GM23338 (cell line): Measurements from ENCODE around the gene FARP1. TPM values are rescaled to one million over a fixed set of nuclear protein-coding genes. Genes with fewer than 3 reads are reported as not detected.

Experiments
- ATAC-seq: fragments of 200-7000 bp; cut with Tn5 transposase; 3 replicates; pipeline ENCODE4 v1.9.1; 2020
- DNase-seq: peaks from one replicate; pipeline ENCODE4 v3.0.0-alpha.2; 2015; ENCODE audit warnings: low spot score
- H2AFZ ChIP-seq: fragments of 200-600 bp; sonication (generic); 2 replicates; pipeline ENCODE4 v1.8.0; 2016; ENCODE audit warnings: antibody characterized with exemption, mild to moderate bottlenecking, moderate library complexity
- H3F3A ChIP-seq: fragments of 200-600 bp; sonication (generic); replicated peaks from 2 replicates; pipeline ENCODE4 v1.8.0; 2017; ENCODE audit warnings: antibody characterized with exemption, mixed run types, low read depth
- H3K27ac ChIP-seq: fragments of 200-600 bp; sonication (generic); 2 replicates; pipeline ENCODE4 v1.6.1; 2016; ENCODE audit warnings: low read depth
- H3K27me3 ChIP-seq: fragments of 200-600 bp; sonication (generic); 2 replicates; pipeline ENCODE4 v1.8.0; 2016; ENCODE audit warnings: mild to moderate bottlenecking, mixed run types, moderate library complexity; ENCODE audit not compliant: insufficient read depth
- H3K36me3 ChIP-seq: fragments of 200-600 bp; sonication (generic); 2 replicates; pipeline ENCODE4 v1.8.0; 2016; ENCODE audit warnings: mild to moderate bottlenecking; ENCODE audit not compliant: insufficient read depth
- H3K4me1 ChIP-seq: fragments of 200-600 bp; sonication (generic); 2 replicates; pipeline ENCODE4 v1.8.0; 2016; ENCODE audit warnings: mild to moderate bottlenecking, moderate library complexity; ENCODE audit not compliant: insufficient read depth
- H3K4me2 ChIP-seq: fragments of 200-600 bp; sonication (generic); 2 replicates; pipeline ENCODE4 v1.7.1; 2017; ENCODE audit warnings: mixed run types
- H3K4me3 ChIP-seq: fragments of 200-600 bp; sonication (generic); 2 replicates; pipeline ENCODE4 v1.6.1; 2016; ENCODE audit warnings: mixed run types
- H3K79me2 ChIP-seq: fragments of 200-600 bp; sonication (generic); replicated peaks from 2 replicates; pipeline ENCODE4 v1.8.0; 2017; ENCODE audit warnings: mild to moderate bottlenecking; ENCODE audit not compliant: insufficient read depth
- H3K9me2 ChIP-seq: fragments of 200-600 bp; sonication (generic); 2 replicates; pipeline ENCODE4 v1.8.0; 2017; ENCODE audit not compliant: insufficient read depth
- H4K20me1 ChIP-seq: fragments of 200-600 bp; sonication (generic); replicated peaks from 2 replicates; pipeline ENCODE4 v1.8.0; 2017; ENCODE audit warnings: mild to moderate bottlenecking; ENCODE audit not compliant: insufficient read depth
- H3K27ac Mint-ChIP-seq: 2 replicates; pipeline ENCODE4 v1.8.0; 2020; ENCODE audit warnings: inconsistent platforms, mild to moderate bottlenecking, moderate library complexity, mixed read lengths
- H3K27me3 Mint-ChIP-seq: 3 replicates; pipeline ENCODE4 v1.8.0; 2022; ENCODE audit warnings: low read depth, mild to moderate bottlenecking, moderate library complexity, mixed read lengths, inconsistent platforms; ENCODE audit not compliant: insufficient read depth, poor library complexity
- H3K36me3 Mint-ChIP-seq: 3 replicates; pipeline ENCODE4 v1.8.0; 2021; ENCODE audit warnings: low read depth, mild to moderate bottlenecking, inconsistent platforms, moderate library complexity, mixed read lengths
- H3K4me1 Mint-ChIP-seq: 3 replicates; pipeline ENCODE4 v1.8.0; 2020; ENCODE audit warnings: mild to moderate bottlenecking, inconsistent platforms, mixed read lengths
- H3K4me3 Mint-ChIP-seq: 3 replicates; pipeline ENCODE4 v1.8.0; 2021; ENCODE audit warnings: moderate library complexity, mild to moderate bottlenecking, inconsistent platforms, mixed read lengths
- H3K9me3 Mint-ChIP-seq: 3 replicates; pipeline ENCODE4 v1.8.0; 2020; ENCODE audit warnings: moderate library complexity, mild to moderate bottlenecking, inconsistent platforms, mixed read lengths
- POLR2AphosphoS5 ChIP-seq: IDR thresholded peaks from 2 replicates; pipeline ENCODE4 v1.6.1; 2016; ENCODE audit warnings: antibody characterized with exemption, low read depth
- STAT1 ChIP-seq: IDR thresholded peaks from one replicate; pipeline ENCODE4 v1.6.1; 2016; ENCODE audit warnings: antibody characterized with exemption; ENCODE audit not compliant: unreplicated experiment
- ZNF331 ChIP-seq: fragments of 250-450 bp; sonication (Bioruptor Pico); IDR thresholded peaks from 2 replicates; pipeline ENCODE4 v1.5.0; 2020; ENCODE audit warnings: low read depth, mild to moderate bottlenecking, moderate library complexity
- polyA plus RNA-seq: library from polyadenylated mRNA; unstranded; fragments of >200 nt; fragmentation: Nextera tagmentation; extraction: Ambion mirVana; gene quantifications from 2 replicates; pipeline ENCODE4 v1.2.1, GENCODE V29; 2016
- total RNA-seq: library from RNA; depleted of rRNA; stranded (reverse); fragments of >200 nt; shearing (Covaris generic); gene quantifications from 2 replicates; pipeline ENCODE4 v1.2.3, GENCODE V29; 2014
- TF ChIP-seq, protein P1 (sequence below): IDR thresholded peaks from one replicate; pipeline ENCODE4 v1.6.1; 2018; ENCODE audit warnings: antibody characterized with exemption; ENCODE audit not compliant: unreplicated experiment
- TF ChIP-seq, protein P2 (sequence below): fragments of 250-450 bp; sonication (Bioruptor Pico); IDR thresholded peaks from 2 replicates; pipeline ENCODE4 v1.5.0; 2020; ENCODE audit warnings: mild to moderate bottlenecking, moderate library complexity

FARP1 gene
- total and polyA plus RNA-seq, 2 experiments from 2014 or later: 53.6 to 82.5 TPM

DNA sequence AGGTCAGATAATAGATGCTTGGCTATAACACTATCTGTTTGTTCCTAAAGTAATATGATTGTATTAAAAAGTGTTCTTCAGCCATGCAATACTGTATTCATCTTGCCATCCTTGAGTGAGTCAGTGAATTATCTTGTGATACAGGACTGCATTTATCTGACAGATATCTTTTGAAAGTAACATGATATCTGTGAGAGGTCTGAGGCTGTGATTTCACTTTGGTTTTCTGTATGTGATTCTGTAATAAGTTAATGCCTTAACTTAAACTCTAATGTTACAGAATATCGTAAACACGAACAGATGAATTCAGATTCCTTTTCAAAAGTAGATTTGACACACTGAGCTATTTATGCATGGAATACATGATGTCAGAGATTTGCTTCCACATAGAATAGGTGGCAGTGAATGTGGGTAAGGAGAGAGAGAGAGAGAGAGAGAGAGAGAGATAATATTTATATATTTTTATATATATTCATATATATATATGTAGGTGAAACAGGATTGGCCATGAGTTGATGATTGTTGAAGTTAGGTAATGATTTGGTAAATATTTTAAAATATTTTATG lies 132.1 kb downstream of the FARP1 start:
- no peak overlapping the region for H2AFZ ChIP-seq
- H3F3A ChIP-seq: no peaks in the 10 kb centered on the region
- H3K79me2 ChIP-seq: peaks cover 78% of the 10 kb centered on the region
- TF ChIP-seq, protein P1, sequence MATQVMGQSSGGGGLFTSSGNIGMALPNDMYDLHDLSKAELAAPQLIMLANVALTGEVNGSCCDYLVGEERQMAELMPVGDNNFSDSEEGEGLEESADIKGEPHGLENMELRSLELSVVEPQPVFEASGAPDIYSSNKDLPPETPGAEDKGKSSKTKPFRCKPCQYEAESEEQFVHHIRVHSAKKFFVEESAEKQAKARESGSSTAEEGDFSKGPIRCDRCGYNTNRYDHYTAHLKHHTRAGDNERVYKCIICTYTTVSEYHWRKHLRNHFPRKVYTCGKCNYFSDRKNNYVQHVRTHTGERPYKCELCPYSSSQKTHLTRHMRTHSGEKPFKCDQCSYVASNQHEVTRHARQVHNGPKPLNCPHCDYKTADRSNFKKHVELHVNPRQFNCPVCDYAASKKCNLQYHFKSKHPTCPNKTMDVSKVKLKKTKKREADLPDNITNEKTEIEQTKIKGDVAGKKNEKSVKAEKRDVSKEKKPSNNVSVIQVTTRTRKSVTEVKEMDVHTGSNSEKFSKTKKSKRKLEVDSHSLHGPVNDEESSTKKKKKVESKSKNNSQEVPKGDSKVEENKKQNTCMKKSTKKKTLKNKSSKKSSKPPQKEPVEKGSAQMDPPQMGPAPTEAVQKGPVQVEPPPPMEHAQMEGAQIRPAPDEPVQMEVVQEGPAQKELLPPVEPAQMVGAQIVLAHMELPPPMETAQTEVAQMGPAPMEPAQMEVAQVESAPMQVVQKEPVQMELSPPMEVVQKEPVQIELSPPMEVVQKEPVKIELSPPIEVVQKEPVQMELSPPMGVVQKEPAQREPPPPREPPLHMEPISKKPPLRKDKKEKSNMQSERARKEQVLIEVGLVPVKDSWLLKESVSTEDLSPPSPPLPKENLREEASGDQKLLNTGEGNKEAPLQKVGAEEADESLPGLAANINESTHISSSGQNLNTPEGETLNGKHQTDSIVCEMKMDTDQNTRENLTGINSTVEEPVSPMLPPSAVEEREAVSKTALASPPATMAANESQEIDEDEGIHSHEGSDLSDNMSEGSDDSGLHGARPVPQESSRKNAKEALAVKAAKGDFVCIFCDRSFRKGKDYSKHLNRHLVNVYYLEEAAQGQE: no peak
- no peak for TF ChIP-seq STAT1
- no peak for TF ChIP-seq ZNF331
- TF ChIP-seq, protein P2, sequence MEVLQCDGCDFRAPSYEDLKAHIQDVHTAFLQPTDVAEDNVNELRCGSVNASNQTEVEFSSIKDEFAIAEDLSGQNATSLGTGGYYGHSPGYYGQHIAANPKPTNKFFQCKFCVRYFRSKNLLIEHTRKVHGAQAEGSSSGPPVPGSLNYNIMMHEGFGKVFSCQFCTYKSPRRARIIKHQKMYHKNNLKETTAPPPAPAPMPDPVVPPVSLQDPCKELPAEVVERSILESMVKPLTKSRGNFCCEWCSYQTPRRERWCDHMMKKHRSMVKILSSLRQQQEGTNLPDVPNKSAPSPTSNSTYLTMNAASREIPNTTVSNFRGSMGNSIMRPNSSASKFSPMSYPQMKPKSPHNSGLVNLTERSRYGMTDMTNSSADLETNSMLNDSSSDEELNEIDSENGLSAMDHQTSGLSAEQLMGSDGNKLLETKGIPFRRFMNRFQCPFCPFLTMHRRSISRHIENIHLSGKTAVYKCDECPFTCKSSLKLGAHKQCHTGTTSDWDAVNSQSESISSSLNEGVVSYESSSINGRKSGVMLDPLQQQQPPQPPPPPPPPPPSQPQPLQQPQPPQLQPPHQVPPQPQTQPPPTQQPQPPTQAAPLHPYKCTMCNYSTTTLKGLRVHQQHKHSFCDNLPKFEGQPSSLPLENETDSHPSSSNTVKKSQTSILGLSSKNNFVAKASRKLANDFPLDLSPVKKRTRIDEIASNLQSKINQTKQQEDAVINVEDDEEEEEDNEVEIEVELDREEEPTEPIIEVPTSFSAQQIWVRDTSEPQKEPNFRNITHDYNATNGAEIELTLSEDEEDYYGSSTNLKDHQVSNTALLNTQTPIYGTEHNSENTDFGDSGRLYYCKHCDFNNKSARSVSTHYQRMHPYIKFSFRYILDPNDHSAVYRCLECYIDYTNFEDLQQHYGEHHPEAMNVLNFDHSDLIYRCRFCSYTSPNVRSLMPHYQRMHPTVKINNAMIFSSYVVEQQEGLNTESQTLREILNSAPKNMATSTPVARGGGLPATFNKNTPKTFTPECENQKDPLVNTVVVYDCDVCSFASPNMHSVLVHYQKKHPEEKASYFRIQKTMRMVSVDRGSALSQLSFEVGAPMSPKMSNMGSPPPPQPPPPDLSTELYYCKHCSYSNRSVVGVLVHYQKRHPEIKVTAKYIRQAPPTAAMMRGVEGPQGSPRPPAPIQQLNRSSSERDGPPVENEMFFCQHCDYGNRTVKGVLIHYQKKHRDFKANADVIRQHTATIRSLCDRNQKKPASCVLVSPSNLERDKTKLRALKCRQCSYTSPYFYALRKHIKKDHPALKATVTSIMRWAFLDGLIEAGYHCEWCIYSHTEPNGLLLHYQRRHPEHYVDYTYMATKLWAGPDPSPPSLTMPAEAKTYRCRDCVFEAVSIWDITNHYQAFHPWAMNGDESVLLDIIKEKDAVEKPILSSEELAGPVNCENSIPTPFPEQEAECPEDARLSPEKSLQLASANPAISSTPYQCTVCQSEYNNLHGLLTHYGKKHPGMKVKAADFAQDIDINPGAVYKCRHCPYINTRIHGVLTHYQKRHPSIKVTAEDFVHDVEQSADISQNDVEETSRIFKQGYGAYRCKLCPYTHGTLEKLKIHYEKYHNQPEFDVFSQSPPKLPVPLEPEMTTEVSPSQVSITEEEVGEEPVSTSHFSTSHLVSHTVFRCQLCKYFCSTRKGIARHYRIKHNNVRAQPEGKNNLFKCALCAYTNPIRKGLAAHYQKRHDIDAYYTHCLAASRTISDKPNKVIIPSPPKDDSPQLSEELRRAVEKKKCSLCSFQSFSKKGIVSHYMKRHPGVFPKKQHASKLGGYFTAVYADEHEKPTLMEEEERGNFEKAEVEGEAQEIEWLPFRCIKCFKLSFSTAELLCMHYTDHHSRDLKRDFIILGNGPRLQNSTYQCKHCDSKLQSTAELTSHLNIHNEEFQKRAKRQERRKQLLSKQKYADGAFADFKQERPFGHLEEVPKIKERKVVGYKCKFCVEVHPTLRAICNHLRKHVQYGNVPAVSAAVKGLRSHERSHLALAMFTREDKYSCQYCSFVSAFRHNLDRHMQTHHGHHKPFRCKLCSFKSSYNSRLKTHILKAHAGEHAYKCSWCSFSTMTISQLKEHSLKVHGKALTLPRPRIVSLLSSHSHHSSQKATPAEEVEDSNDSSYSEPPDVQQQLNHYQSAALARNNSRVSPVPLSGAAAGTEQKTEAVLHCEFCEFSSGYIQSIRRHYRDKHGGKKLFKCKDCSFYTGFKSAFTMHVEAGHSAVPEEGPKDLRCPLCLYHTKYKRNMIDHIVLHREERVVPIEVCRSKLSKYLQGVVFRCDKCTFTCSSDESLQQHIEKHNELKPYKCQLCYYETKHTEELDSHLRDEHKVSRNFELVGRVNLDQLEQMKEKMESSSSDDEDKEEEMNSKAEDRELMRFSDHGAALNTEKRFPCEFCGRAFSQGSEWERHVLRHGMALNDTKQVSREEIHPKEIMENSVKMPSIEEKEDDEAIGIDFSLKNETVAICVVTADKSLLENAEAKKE (CRISPR knock-in tag): no peak
- no peak for TF ChIP-seq POLR2AphosphoS5
- Mint-ChIP-seq H3K9me3 (no peaks in the 10 kb centered on the region), H3K27ac (peak overlapping the region; percentile 97), H3K36me3 (no peaks in the 10 kb centered on the region), H3K4me1 (peaks cover 45% of the 10 kb centered on the region), H3K4me3 (no peak overlapping the region), H3K27me3 (peaks cover 4% of the 10 kb centered on the region)
- no peaks in the 10 kb centered on the region for H3K36me3 ChIP-seq
- no peak for ATAC-seq
- no peaks in the 10 kb centered on the region for H3K9me2 ChIP-seq
- H3K27me3 ChIP-seq: no peaks in the 10 kb centered on the region
- H3K27ac ChIP-seq: no peak overlapping the region
- no peaks in the 10 kb centered on the region for H4K20me1 ChIP-seq
- H3K4me2 ChIP-seq: peak overlapping the region; percentile 27; the same call in 1 of the 2 replicates
- peaks cover 50% of the 10 kb centered on the region for H3K4me1 ChIP-seq
- no peak overlapping the region for H3K4me3 ChIP-seq
- no peak for DNase-seq
